Suprapubic skin (tissue), 4 donors: ENCODE results near the gene SHMT2.

ENCODE experiments used
- EP300 ChIP-seq: sonication (generic); formaldehyde crosslinking; IDR thresholded peaks from one replicate; pipeline ENCODE4 v1.6.1; 2017; ENCODE audit warnings: antibody characterized with exemption
- POLR2AphosphoS5 ChIP-seq, 3 donors: sonication (generic); formaldehyde crosslinking; IDR thresholded peaks; one replicate each; pipeline ENCODE4 v1.6.1; 2017; ENCODE audit warnings: antibody characterized with exemption in 3 of 3
- TF ChIP-seq, protein P1 (sequence below), 2 donors: fragments of 200-600 bp in 1 of 2; fragments of 450-650 bp in 1 of 2; sonication (generic) in 1 of 2; IDR thresholded peaks; one replicate each; pipeline ENCODE4 v1.5.1; 2016 to 2019; ENCODE audit warnings: antibody characterized with exemption in 2 of 2, mild to moderate bottlenecking in 1 of 2, moderate library complexity in 1 of 2

DNA sequence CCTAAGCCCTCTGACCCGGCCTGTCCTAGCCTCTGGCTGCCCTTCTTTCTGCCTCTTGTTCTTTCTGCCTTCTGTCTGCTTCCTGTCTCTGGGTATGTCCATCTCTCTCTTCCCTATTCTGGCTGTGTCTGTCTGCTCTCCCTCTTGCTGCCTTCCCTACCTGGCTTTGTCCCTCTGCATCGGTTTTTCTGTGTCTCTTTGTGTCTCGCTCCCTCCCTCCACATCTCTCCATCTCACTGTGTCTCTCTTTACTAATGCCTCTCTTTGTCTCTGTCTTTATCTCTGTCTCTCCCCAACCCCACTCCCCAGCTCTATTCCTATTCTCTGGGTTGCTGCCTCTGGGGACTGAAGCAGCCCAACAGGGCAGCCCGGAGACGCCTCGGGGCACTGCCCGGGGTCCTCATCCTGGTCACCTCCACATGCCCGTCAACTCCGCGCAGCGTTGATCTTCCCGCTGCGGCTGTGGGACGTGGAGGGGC lies 10.1 kb downstream of the SHMT2 start:
- TF ChIP-seq, protein P1, sequence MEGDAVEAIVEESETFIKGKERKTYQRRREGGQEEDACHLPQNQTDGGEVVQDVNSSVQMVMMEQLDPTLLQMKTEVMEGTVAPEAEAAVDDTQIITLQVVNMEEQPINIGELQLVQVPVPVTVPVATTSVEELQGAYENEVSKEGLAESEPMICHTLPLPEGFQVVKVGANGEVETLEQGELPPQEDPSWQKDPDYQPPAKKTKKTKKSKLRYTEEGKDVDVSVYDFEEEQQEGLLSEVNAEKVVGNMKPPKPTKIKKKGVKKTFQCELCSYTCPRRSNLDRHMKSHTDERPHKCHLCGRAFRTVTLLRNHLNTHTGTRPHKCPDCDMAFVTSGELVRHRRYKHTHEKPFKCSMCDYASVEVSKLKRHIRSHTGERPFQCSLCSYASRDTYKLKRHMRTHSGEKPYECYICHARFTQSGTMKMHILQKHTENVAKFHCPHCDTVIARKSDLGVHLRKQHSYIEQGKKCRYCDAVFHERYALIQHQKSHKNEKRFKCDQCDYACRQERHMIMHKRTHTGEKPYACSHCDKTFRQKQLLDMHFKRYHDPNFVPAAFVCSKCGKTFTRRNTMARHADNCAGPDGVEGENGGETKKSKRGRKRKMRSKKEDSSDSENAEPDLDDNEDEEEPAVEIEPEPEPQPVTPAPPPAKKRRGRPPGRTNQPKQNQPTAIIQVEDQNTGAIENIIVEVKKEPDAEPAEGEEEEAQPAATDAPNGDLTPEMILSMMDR (IDR thresholded peaks at IDR 0.05) = no peak
- TF ChIP-seq EP300 (no peak), POLR2AphosphoS5 (IDR thresholded peaks at IDR 0.05) (no peak)
